ENCODE results near the gene GADD45GIP1.

Gene GADD45GIP1

GRCh38 chr19:12935071-12935470 lies 22.0 kb downstream of the GADD45GIP1 start:
- in situ Hi-C loops (cut with HindIII; ENCODE audit: low sequenced_read_pairs): no loop called here
- DNase-seq (ENCODE audit: low read depth): no peak
- no peak for TF ChIP-seq CTCF (IDR thresholded peaks at IDR 0.05; ENCODE audit: low read depth, low read length, missing control alignments)
- H3K4me3 ChIP-seq (ENCODE audit: low read depth, low read length): no peak overlapping the region

DNA sequence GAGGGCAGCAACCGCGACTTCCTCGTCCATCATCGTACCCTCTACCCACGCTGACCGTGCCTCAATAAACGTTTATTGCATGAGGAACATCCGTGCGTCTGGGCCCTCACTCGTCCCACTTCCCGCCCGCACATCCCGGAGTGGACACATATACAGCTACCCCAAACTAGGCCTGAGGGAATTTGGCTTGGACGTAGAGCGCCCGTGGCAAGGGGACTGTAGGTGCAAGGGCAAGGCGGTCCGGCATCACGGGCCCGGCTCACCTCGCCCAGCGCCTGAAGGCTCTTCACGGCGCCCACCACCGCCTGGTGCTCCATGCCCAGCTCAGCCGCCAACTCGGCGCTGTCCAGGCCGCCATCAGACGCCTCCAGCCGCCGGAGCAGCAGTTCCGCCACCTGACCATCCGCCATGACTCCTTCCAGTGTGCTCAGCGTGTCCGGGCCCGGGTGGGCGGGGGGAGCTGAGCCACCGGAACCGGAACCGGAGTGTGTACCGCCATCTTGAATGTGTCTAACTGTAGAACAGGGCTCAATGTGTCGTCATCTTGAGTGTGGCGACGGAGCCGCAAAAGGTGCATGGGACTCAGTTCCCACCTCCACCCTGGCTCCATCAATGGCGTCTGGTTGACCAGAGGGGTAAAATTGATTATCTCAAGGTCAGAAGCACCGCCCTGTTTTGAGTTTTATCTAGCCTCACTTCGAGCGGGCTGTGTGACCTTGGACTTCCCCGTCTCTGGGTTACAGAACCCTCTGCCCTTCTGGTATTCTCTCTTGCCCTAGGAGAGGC lies 23.5 kb downstream of the GADD45GIP1 start, which contains the start of gene FARSA:
Gene FARSA, minus strand, starts transcription at position 425 of the 786 bp plus-strand sequence. Its CDS starts 15 bp downstream, at position 410.
- no peak for TF ChIP-seq CTCF (IDR thresholded peaks at IDR 0.05; ENCODE audit: low read depth, low read length, missing control alignments)
- DNase-seq (ENCODE audit: low read depth): peak; percentile 68
- H3K4me3 ChIP-seq (ENCODE audit: low read depth, low read length): peak within 1 kb of the TSS; percentile 77
- in situ Hi-C loops (cut with HindIII; ENCODE audit: low sequenced_read_pairs): no loop called here

DNA sequence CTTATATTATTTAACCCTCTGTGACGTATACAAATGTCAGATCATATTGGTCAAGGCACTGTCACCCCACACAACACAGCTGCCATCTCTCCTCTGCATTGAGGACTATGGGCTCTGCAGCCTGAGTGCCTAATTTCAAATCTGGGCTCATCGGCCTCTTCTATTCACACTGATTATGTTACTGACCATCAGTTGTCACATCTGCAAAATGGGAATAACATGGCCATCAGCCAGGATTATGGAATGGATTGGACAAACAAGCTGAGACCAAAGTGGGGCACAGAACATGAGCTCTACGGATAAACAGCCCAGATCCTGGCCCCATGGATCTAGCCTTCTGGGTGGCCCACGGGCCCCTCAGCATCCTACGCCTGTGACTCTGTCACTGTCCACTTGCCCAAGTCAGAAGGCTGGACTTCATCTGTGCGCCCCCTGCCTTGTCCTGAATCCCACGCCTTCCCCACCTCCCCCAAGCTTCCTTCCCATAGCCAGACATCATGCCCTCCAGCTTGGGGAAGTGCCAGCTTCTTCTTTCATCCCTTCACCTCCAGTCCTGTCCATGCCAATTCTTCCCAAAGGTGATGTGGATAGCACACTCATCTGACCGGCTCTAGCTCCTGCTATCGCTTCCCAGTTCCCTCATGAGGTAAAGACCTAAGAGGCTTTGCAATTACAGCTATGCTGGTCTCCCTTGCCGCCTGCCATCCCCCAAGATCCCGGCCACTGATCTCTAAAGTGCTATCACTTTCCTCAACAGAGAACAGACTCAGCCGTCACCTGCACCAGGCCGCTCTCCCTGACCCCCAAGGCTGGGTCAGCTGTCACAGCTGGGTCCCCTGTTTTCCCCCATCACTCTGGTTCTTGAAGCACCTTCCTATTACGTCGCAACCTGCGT lies 24.4 kb downstream of the GADD45GIP1 start:
- DNase-seq (ENCODE audit: low read depth): no peak
- in situ Hi-C loops (cut with HindIII; ENCODE audit: low sequenced_read_pairs): no loop called here
- no peak for TF ChIP-seq CTCF (IDR thresholded peaks at IDR 0.05; ENCODE audit: low read depth, low read length, missing control alignments)

GRCh38 chr19:12930002-12930645 lies 26.9 kb downstream of the GADD45GIP1 start:
- no peak overlapping the region for H3K4me3 ChIP-seq (ENCODE audit: low read depth, low read length)
- DNase-seq (ENCODE audit: low read depth): no peak
- in situ Hi-C loops (cut with HindIII; ENCODE audit: low sequenced_read_pairs): no loop called here
- TF ChIP-seq CTCF (IDR thresholded peaks at IDR 0.05; ENCODE audit: low read depth, low read length, missing control alignments): no peak

More for the DNA sequence above, 24.4 kb downstream of the GADD45GIP1 start:
- H3K4me3 ChIP-seq (ENCODE audit: low read depth, low read length): peak overlapping the region; percentile 77

- H3K4me3 ChIP-seq (ENCODE audit: low read depth, low read length): no peak overlapping the region
- no peak for DNase-seq (ENCODE audit: low read depth)
- TF ChIP-seq CTCF (IDR thresholded peaks at IDR 0.05; ENCODE audit: low read depth, low read length, missing control alignments): no peak
- in situ Hi-C loops (cut with HindIII; ENCODE audit: low sequenced_read_pairs): no loop called here
These were observed 32.3 kb downstream of the GADD45GIP1 start for GRCh38 chr19:12924621-12925310.

Measured in astrocyte of the cerebellum (primary cell).